ENCODE measurements around the gene SVOPL.
"Not testable (repeated sequence)": the region's sequence is repeated elsewhere in the genome, so short reads cannot be mapped to it uniquely, and the experiment has no call there.

SVOPL gene

DNA sequence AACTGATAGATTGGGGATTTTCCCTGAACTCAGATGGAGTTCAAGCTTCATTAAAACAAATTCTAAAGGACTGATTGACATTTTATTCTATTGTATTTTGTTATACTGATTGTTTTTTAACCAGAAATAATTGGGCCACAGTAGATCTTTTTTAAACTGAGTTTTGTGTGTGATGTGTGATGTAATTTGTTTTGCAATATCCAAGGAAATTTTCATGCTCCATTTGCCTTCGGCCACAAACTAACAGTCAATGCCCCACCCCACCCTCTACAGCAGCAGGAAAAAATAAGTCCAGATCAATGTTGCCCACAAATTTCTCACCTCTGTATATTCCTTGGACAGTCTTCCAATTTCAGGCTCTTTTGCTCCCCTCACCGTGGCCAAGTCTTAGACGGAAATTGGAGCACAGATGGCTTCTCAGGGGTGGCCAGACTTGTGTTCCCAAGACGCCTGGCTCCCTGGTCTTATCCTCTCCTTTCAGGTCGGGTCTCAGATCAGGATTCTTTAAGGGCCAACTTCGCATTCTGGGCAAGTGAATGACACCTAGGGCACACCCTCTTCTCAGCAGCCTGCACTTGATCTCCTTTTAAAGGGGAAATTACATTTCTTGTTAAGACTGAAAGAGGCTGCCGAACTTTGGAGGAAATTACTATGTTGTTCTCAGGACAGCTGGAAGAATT is at the start of gene SVOPL:
TSS of gene SVOPL (minus strand) at position 506 of the 680 bp plus-strand sequence. CDS start 22,317 bp downstream, outside the sequence.
- no peak for DNase-seq

DNA sequence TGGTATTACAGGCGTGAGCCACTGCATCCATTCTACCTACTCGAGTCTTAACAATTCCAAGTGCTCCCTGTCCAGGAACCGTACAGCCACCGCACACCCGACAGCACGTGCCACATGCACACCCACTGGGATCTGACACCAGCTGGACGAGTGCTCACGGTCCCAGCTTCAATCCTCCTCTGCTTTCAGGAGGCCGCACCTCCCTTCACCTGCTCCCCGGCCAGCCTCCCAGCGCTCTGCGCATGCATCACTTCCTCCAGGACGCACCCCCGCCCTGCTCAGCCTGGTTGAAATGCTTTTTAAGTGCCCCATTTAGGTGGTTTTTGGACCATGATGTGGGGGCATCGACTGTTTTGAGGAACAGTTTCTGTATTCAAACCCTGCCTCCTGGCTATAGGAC is 49.3 kb upstream of the SVOPL start:
- no peak for DNase-seq

GRCh38 chr7:138749960-138750359 is 48.8 kb upstream of the SVOPL start:
- no peak for DNase-seq

GRCh38 chr7:138748666-138749065 is 47.5 kb upstream of the SVOPL start:
- no peak for DNase-seq

DNA sequence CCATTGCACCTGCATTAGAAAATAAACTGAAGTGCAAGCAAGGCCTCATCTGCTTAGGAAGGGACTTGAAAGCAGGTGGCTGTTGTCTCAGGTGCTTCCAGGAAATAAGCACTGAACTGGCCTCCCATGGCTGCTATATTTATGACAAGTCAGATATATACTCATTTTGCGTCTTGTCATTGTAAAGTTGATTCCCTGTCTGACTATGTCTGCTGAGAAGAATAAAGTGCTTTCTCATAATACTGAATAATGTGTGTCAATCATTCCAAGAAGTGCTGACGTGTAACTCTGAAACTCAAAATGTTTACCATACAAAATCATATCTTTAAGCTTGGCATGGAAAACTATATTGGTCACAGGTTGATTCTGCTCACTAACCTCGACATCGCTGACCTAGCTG is 44.9 kb upstream of the SVOPL start:
- no peak for DNase-seq

GRCh38 chr7:138745189-138745588 is 44.0 kb upstream of the SVOPL start:
- DNase-seq = no peak

GRCh38 chr7:138741453-138741735 is 40.2 kb upstream of the SVOPL start:
- no peak for DNase-seq

DNA sequence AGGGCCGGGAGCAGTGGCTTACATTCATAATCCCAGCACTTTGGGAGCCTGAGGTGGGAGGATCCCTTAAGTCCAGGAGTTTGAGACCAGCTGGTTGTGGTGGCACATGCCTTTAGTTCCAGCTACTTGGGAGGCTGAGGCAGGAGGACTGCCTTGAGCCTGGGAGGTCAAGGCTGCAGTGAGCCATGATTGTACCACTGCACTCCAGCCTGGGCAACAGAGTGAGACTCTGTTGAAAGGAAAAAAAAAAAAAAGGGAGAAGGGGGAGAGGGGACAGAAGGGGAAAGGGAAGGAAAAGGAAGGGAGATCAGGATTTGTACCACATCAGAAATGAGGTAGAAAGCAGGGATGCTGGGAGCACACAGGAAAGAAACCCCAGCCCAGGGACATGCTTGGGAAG is 38.7 kb upstream of the SVOPL start:
- DNase-seq = no peak

GRCh38 chr7:138738551-138739335 is 37.6 kb upstream of the SVOPL start:
- peak; percentile 93 for DNase-seq

- no peak for DNase-seq
These were observed 37.0 kb upstream of the SVOPL start for GRCh38 chr7:138738114-138738513.

DNA sequence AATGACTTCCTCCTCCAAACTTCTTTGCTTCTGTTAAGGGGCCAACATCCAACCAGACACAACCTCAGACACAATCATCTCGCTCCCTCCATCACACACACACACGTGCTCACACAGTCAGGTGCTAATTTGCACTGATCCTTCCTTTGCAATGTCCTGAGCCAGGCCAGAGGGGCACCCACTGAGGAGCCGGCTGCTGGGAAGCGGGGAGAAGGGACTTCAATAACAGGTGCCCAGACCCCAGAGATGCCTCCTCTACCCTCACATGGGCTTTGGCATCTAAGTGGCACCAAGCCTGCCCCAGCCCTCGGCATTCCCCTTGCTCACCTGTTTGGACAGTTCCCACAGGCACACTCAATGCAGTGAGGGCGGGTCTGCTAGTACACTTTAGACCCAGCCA is 34.2 kb upstream of the SVOPL start:
- no peak for DNase-seq

- not testable (repeated sequence) for DNase-seq
These were observed 30.6 kb upstream of the SVOPL start for GRCh38 chr7:138731733-138732132.

- no peak for DNase-seq
These were observed 28.3 kb upstream of the SVOPL start for GRCh38 chr7:138729444-138729843.

DNA sequence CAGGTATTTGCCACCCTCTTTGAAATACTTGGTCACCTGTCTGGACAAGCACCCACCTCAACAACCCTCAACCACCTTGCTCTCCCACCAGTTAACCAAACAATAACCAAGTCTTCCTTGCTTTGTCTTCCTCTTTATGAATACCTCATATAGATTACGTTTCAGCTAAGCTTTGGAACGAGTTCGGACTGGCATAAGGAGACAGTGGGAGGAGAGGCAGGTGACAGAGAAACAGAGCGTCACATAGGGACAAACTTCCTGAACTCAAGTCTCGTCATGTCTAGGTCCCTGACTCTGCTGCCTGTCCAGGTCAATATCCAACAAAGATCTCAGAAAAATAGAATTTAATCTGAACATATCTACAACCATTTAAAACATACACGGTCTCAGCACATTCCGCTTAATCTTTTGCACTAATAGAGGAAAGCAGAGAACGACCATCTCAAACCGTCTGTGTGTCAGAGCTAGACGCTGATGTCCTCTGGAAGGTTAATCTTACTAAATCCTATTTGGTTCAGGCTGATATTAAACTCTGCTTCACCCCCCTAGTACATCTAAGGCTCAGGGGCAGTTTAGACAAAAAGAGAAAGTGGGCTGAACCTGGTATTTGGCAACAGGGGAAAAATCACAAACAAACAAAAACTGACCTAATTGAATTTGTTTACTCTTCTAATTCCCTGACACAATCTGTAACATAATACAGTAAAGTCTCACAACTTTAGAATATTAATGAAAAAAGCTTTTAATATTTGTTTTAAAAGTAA is 26.4 kb upstream of the SVOPL start:
- no peak for DNase-seq

DNA sequence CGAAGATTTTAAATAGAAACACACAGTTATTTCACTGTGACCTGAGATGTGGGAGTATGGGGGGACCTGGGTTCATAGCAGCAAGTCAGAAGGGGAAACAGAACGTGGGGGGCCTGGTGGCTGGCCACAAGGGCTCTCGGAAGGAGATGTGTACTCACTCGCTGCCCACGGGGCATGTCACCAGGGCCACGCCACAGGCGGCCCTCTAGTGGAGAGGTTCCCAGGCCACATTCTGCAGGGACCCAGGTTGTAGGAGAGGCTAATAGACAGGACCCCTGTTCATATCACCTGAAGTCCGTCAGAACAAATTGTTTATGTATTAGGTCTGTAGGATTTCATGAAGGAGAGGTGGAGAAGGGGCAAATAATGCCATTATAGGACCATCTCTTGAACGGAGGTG is 25.1 kb upstream of the SVOPL start:
- peak; percentile 17 for DNase-seq

GRCh38 chr7:138720286-138720685 is 19.1 kb upstream of the SVOPL start:
- no peak for DNase-seq

DNA sequence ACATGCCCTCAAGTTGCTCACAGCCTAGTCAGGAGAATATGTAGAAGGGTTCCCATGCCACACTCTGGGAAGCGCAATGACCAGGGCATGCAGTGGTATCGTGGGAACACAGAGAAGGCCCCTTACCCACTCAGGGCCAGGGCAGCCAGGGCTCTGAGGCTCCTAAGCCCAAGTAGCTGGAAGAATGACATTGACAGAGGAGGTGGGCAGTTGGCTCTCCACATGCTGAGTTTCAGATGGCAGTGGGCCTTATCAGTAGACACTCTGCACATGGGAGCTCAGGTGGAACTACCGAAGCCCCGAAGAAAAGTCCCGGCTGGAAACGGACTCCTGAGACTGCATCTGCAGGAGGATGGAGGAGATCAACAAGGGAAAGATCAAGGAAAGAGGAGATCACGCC is 15.7 kb upstream of the SVOPL start:
- DNase-seq = no peak

DNA sequence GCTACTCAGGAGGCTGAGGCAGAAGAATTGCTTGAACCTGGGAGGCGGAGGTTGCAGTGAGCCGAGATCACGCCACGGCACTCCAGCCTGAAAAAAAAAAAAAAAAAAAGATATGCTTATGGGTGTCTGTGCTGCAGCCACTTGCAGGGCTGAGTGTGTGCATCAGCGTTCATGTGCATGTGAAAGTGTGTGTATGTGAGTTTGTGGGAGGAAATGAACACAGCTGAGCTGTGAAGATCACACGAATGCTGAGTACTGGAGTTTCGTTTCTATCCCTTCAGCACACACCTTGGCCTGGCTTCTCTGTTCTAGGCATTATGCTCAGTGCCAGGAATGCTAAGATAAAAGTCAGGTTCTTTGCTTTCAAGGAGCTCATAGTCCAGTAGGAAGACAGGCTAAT is 12.0 kb upstream of the SVOPL start:
- no peak for DNase-seq

GRCh38 chr7:138712652-138713051 is 11.5 kb upstream of the SVOPL start:
- peak; percentile 39 for DNase-seq

- DNase-seq = no peak
These were observed 9.6 kb upstream of the SVOPL start for GRCh38 chr7:138710536-138711385.

- DNase-seq = peak; percentile 41
These were observed 4.0 kb upstream of the SVOPL start for GRCh38 chr7:138705167-138705566.

GRCh38 chr7:138701537-138701923 is 368 bp upstream of the SVOPL start:
- no peak for DNase-seq

DNA sequence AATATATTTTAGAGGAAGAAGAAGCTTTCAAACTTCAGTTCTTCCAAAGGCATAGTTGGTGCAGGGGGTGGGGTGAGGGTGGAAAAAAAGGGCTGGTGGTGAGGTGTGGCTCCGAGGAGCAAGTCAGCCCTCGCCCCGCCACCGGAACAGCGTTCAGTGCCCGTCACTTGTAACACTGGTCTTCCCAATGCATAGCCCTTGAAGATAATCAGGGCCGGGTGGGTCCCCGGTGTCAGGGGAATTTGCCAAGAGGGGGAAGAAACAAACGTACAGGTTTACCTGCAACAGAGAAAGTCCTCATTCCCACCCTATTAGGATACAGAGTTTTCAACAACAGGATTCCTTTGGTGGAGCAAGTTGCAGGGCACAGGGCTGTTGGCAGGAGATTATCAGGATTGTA is 1.5 kb downstream of the SVOPL start:
- DNase-seq = no peak
